ENCODE results near the gene CADM1.

CADM1 gene

DNA sequence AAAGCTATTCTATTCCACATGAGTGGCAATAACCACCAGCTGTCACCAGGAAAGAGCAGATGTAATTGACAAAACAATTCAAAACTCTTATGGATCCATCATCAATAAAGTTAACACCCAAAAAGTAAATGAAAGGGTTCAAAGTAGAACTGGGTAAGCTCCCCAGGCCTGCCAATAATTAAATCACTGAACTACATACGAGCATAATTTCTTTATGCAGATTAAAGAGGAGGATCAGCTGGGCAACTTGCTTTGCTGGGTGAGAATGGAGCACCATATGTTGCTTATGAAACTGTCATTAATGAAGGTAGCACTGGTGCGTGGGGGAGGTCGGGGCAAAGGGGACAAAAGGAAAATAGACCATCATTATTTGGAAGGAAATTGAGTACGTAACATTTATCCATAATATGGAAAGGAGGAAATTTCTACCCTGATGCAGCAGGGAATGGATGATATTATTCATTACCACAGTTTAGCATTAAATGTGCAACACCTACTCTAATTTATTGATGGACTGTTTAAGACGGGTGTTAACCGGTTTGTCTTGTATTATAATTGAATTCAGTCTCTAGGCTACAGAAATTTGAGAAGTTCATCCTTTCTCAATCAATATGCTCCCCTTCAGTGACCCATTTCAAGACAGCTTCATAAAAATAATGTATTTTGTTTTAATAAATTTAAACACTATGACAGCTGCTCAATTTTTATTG is 315.9 kb downstream of the CADM1 start:
- TF ChIP-seq SIN3A (IDR thresholded peaks at IDR 0.05; ENCODE audit: borderline replicate concordance, insufficient read depth, low read length) (no peak), POLR2AphosphoS5 (IDR thresholded peaks at IDR 0.05; ENCODE audit: low read depth, low read length) (no peak), FOXP2 (optimal IDR thresholded peaks at IDR 0.05; ENCODE audit: borderline replicate concordance, extremely low read depth, extremely low read length, insufficient read depth) (no peak), TAF1 (IDR thresholded peaks at IDR 0.05; ENCODE audit: borderline replicate concordance, insufficient read depth, low read length) (no peak)
- TF ChIP-seq, protein P1, sequence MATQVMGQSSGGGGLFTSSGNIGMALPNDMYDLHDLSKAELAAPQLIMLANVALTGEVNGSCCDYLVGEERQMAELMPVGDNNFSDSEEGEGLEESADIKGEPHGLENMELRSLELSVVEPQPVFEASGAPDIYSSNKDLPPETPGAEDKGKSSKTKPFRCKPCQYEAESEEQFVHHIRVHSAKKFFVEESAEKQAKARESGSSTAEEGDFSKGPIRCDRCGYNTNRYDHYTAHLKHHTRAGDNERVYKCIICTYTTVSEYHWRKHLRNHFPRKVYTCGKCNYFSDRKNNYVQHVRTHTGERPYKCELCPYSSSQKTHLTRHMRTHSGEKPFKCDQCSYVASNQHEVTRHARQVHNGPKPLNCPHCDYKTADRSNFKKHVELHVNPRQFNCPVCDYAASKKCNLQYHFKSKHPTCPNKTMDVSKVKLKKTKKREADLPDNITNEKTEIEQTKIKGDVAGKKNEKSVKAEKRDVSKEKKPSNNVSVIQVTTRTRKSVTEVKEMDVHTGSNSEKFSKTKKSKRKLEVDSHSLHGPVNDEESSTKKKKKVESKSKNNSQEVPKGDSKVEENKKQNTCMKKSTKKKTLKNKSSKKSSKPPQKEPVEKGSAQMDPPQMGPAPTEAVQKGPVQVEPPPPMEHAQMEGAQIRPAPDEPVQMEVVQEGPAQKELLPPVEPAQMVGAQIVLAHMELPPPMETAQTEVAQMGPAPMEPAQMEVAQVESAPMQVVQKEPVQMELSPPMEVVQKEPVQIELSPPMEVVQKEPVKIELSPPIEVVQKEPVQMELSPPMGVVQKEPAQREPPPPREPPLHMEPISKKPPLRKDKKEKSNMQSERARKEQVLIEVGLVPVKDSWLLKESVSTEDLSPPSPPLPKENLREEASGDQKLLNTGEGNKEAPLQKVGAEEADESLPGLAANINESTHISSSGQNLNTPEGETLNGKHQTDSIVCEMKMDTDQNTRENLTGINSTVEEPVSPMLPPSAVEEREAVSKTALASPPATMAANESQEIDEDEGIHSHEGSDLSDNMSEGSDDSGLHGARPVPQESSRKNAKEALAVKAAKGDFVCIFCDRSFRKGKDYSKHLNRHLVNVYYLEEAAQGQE (IDR thresholded peaks at IDR 0.05; ENCODE audit: insufficient read depth in 1 of 2, low read depth in 2 of 2, low read length in 2 of 2): no peak

- no peak for TF ChIP-seq TAF1 (IDR thresholded peaks at IDR 0.05; ENCODE audit: borderline replicate concordance, insufficient read depth, low read length)
- TF ChIP-seq SIN3A (IDR thresholded peaks at IDR 0.05; ENCODE audit: borderline replicate concordance, insufficient read depth, low read length): no peak
- no peak for TF ChIP-seq POLR2AphosphoS5 (IDR thresholded peaks at IDR 0.05; ENCODE audit: low read depth, low read length)
- TF ChIP-seq, protein P1 (IDR thresholded peaks at IDR 0.05; ENCODE audit: insufficient read depth in 1 of 2, low read depth in 2 of 2, low read length in 2 of 2): no peak
- no peak for TF ChIP-seq FOXP2 (optimal IDR thresholded peaks at IDR 0.05; ENCODE audit: borderline replicate concordance, extremely low read depth, extremely low read length, insufficient read depth)
These were observed 318.3 kb downstream of the CADM1 start for GRCh38 chr11:115185931-115186330.

DNA sequence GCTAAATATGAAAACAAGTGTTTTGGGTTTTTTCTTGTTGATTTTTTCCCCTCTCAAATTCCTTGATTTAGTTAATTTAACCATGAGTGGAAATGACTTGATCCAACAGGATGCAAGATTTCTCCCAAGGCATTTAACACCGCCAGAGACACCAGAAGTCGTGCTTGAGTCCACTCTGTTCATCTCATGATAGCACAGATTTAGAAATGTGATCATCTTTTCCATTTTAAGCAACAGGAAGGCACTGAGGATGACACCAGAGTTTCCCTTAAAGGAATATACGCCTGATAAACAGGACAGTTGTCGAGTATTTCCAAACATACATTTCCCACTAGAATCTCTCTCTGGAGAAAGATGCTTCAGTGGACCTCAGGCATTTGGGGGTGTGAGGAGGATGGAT is 318.7 kb downstream of the CADM1 start:
- TF ChIP-seq FOXP2 (optimal IDR thresholded peaks at IDR 0.05; ENCODE audit: borderline replicate concordance, extremely low read depth, extremely low read length, insufficient read depth) (no peak), TAF1 (IDR thresholded peaks at IDR 0.05; ENCODE audit: borderline replicate concordance, insufficient read depth, low read length) (no peak), SIN3A (IDR thresholded peaks at IDR 0.05; ENCODE audit: borderline replicate concordance, insufficient read depth, low read length) (no peak), POLR2AphosphoS5 (IDR thresholded peaks at IDR 0.05; ENCODE audit: low read depth, low read length) (no peak)
- TF ChIP-seq, protein P1 (IDR thresholded peaks at IDR 0.05; ENCODE audit: insufficient read depth in 1 of 2, low read depth in 2 of 2, low read length in 2 of 2): no peak

DNA sequence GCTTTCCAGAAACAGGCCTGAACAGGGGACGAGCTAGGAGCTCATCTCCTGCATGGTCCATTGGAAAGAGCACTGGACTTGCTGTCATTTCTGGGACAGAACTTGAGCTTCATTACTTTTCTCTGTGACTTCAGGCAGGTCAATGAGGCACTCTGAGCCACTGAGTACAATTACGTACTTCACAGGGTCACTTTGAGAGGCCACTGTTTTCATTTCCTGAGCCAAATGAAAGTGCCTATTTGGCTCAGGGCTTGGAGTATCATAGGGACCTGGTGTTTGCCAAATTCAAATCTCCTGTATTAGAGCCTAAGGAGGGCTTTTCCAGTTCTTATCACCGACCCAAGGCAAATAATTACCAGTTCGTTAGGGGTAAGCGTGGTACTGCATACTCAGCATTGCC is 319.3 kb downstream of the CADM1 start:
- TF ChIP-seq, protein P1 (IDR thresholded peaks at IDR 0.05; ENCODE audit: insufficient read depth in 1 of 2, low read depth in 2 of 2, low read length in 2 of 2): no peak
- no peak for TF ChIP-seq FOXP2 (optimal IDR thresholded peaks at IDR 0.05; ENCODE audit: borderline replicate concordance, extremely low read depth, extremely low read length, insufficient read depth)
- no peak for TF ChIP-seq SIN3A (IDR thresholded peaks at IDR 0.05; ENCODE audit: borderline replicate concordance, insufficient read depth, low read length)
- no peak for TF ChIP-seq TAF1 (IDR thresholded peaks at IDR 0.05; ENCODE audit: borderline replicate concordance, insufficient read depth, low read length)
- no peak for TF ChIP-seq POLR2AphosphoS5 (IDR thresholded peaks at IDR 0.05; ENCODE audit: low read depth, low read length)

Data from PFSK-1 (cell line).